HG03521 (cell line): ENCODE measurements around the gene LAMB3.

Source experiments
- ATAC-seq: cut with Tn5 transposase; IDR thresholded peaks from one replicate; pipeline ENCODE4 v1.9.1; 2021; ENCODE audit warnings: mild to moderate bottlenecking, moderate library complexity; ENCODE audit not compliant: unreplicated experiment

Gene LAMB3

DNA sequence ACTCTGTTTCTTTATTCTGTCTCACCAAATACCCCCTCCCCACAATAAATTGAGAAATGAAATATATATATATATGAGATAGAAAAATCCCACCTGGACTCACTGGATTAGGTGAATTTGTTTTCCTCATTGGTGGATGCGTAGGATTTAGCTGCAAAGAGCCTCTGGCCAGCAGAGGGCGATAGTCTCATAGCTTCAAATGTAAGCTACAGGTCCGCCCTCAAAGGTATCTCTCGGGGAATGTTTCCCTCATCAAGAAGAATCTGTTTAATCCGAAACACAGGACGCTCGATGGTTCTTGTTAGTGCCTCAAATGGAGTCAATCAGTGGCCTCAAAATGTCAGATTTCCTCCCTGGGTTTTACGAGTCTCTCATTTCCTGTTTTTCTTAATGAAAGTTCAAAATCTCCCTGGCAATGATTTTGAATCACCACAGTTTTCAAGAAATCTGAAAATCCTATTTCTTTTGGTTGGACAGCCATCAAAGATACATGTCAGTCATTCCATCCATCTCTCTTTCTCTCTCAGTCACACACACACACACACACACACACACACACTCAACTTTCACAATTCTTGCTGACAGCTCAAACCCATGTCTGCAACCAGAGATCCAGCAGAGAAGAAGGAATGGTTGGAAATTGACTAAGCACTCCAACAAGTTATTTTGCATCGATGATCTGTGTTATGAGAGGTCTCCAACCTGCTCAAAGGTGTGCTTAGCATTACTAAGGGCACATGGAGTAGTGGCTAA, 82.6 kb downstream of the LAMB3 start:
- no peak for ATAC-seq

DNA sequence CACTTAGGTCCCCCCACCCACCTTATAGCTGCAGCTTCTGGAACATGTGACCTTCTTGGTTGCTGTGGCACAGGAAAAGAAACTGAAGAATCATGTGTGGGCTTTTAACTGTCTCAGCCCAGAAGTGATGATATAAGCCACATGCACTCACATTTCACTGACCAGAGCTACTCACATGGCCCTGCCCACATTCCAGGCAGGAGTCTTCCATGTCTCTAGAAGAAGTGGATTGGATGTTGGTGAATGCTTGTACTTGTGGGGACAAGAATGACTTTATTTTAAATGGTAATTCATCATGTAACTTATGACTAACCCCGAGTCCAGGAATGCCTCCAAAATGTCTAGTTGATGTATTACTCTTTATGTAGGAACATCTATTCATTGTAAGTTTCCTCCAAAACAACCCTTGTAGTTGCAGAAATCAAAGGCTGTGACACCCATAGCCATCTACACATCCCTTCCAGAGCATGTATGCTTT, 84.5 kb downstream of the LAMB3 start:
- no peak for ATAC-seq

DNA sequence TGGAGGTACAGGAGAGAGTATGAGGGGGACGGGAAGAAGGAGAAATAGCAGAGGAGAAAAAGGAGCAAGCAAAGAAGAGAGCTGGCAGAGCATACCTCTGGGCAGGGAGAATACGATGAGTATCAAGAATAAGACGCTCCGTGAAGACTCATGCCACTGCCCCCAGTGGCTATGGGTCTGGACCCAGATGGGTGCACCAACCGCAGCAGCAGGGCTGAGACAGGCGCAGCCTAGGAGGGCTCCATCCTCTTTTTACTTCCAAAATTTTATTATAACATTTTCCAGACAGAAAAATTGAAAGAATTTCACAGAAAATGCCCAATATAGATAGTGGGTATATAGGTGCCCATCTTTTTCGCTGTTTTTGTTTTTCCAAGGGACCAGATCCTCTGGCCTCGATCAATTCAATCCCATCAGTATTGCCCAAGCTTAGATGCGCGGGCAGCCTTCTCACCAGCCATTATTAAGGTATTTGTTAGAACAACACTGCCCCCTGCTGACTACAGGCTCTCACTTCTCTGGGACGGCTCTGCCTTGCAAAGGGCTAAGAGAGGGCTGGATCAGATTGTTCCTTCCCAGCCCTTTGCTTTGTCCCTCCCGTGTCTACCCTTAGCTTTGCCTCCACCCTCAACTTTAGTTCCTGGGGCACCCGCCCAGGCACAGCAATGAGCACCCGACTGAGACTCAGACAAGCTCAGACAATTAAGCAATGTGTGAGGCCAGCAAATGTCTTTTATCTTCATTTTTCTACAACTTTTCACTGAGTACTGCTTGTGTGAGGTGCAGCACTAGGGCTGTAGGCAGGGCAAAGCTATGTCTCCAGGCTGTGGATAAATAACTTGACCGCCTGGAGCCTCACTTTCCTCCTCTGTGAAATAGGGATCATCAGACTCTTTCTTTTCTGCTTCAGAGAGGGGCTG, 86.2 kb downstream of the LAMB3 start:
- ATAC-seq = peak; percentile 75
